Small intestine (tissue), 16 donors: Measurements from ENCODE around the gene CTAGE6. TPM values are rescaled to one million over a fixed set of nuclear protein-coding genes. Genes with fewer than 3 reads are reported as not detected.
"Not testable (repeated sequence)": the region's sequence is repeated elsewhere in the genome, so short reads cannot be mapped to it uniquely, and the experiment has no call there.

Source experiments
- DNase-seq, 2 donors: peaks; one replicate each; pipeline versions ENCODE4 v3.0.0 to v3.0.0-alpha.2; 2013
- FAIRE-seq: peaks from 2 replicates; lab custom pipeline; 2012; peaks lifted over from hg19 to GRCh38; lab: Jason Lieb, UNC
- H3K27ac ChIP-seq, 3 donors: one replicate each; pipeline ENCODE4 v1.5.1; 2013; ENCODE audit warnings: low read length in 2 of 3, mild to moderate bottlenecking in 2 of 3, control low read depth in 1 of 3, inconsistent platforms in 1 of 3, low read depth in 1 of 3, moderate library complexity in 1 of 3
- H3K27me3 ChIP-seq, 3 donors: one replicate each; pipeline ENCODE4 v1.6.1; 2013; ENCODE audit warnings: low read length in 3 of 3, inconsistent platforms in 1 of 3; ENCODE audit not compliant: control insufficient read depth in 3 of 3, insufficient read depth in 3 of 3
- H3K36me3 ChIP-seq, 3 donors: one replicate each; pipeline ENCODE4 v1.6.1; 2013; ENCODE audit warnings: low read length in 3 of 3, inconsistent platforms in 1 of 3, low read depth in 1 of 3, mild to moderate bottlenecking in 1 of 3, moderate library complexity in 1 of 3; ENCODE audit not compliant: control insufficient read depth in 3 of 3, insufficient read depth in 2 of 3
- H3K4me1 ChIP-seq, 3 donors: one replicate each; pipeline ENCODE4 v1.6.1; 2013; ENCODE audit warnings: low read length in 2 of 3, inconsistent platforms in 1 of 3, low read depth in 1 of 3, mild to moderate bottlenecking in 1 of 3, moderate library complexity in 1 of 3; ENCODE audit not compliant: control insufficient read depth in 3 of 3, insufficient read depth in 2 of 3
- H3K4me3 ChIP-seq, 3 donors: one replicate each; pipeline ENCODE4 v1.5.1; 2013; ENCODE audit warnings: low read length in 3 of 3, control low read depth in 1 of 3, inconsistent platforms in 1 of 3, low read depth in 1 of 3, mild to moderate bottlenecking in 1 of 3, moderate library complexity in 1 of 3
- H3K9me3 ChIP-seq, 2 donors: one replicate each; pipeline ENCODE4 v1.6.1; 2013; ENCODE audit warnings: low read depth in 1 of 2, low read length in 1 of 2; ENCODE audit not compliant: control insufficient read depth in 2 of 2, insufficient read depth in 1 of 2
- WGBS, 3 donors: extraction: QIAGEN DNeasy Blood & Tissue Kit; methylation state at CpG; one replicate each; pipeline ENCODE4 v1.1.7; 2013; 5-methylcytosine and 5-hydroxymethylcytosine counted together
- long read RNA-seq, 10 donors: transcript quantifications; one replicate each; lab custom pipeline, GENCODE V29; 2026
- polyA plus RNA-seq, 4 donors: library from polyadenylated mRNA; stranded (reverse) in 3 of 4; unstranded in 1 of 4; fragments of 200-250 nt in 3 of 4; fragments of 120-200 nt in 1 of 4; gene quantifications; one replicate each; pipeline versions ENCODE4 v1.2.1 to v1.2.3, GENCODE V29; 2013
- donor health status: healthy with polysubstance abuse.
- donor health status: control.
- donor health status: control.
- donor health status: Bipolar disorder and iron deficiency.
- donor health status: healthy.

CTAGE6 gene, protein sequence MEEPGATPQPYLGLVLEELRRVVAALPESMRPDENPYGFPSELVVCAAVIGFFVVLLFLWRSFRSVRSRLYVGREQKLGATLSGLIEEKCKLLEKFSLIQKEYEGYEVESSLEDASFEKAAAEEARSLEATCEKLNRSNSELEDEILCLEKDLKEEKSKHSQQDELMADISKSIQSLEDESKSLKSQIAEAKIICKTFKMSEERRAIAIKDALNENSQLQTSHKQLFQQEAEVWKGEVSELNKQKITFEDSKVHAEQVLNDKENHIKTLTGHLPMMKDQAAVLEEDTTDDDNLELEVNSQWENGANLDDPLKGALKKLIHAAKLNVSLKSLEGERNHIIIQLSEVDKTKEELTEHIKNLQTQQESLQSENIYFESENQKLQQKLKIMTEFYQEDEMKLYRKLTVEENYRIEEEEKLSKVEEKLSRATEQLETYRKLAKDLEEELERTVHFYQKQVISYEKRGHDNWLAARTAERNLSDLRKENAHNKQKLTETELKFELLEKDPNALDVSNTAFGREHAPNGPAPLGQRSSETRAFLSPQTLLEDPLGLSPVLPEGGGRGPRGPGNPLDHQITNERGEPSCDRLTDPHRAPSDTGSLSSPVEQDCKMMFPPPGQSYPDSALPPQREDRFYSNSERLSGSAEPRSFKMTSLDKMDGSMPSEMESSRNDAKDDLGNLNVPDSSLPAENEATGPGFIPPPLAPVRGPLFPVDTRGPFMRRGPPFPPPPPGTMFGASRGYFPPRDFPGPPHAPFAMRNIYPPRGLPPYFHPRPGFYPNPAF
- not detected for polyA plus RNA-seq
- long read RNA-seq, donor 1: 0 reads
- long read RNA-seq, donor 2: 0 reads
- long read RNA-seq, donor 3: 0 reads
- long read RNA-seq, donor 4: 0 reads
- long read RNA-seq, donor 5: 0 reads
- long read RNA-seq, donor 6: 0 reads
- long read RNA-seq, donor 7: 0 reads
- long read RNA-seq, donor 8: 0 reads
- long read RNA-seq, donor 9: 0 reads
- long read RNA-seq, donor 10: 0 reads

DNA sequence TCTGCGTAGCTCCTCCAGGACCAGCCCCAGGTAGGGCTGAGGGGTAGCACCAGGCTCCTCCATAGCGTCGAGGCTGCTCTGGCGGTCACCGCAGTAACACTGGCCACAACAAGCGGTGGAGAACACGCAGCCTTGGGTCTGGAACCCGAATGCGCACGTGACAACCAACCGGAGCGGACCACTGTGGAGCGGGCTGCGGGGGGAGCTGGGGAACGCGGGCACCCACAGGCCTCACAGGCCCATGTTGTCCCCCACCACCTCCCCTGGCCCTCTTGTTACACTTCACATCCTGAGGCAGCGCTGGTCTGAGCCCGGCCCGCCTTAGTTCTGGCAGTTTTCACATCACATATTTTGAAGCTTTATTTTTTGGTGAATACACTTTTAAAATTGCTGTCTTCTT is at the start of gene CTAGE6:
Gene CTAGE6 (minus strand): TSS at position 101 of the 400 bp plus-strand sequence. CDS start 38 bp downstream, at position 63.
- not testable (repeated sequence) for H3K27me3 ChIP-seq, H3K4me1 ChIP-seq, FAIRE-seq, H3K4me3 ChIP-seq, DNase-seq, H3K27ac ChIP-seq, H3K36me3 ChIP-seq, H3K9me3 ChIP-seq
- WGBS, 3 donors: no CpG with 5 or more reads among the region's 19 CpGs

DNA sequence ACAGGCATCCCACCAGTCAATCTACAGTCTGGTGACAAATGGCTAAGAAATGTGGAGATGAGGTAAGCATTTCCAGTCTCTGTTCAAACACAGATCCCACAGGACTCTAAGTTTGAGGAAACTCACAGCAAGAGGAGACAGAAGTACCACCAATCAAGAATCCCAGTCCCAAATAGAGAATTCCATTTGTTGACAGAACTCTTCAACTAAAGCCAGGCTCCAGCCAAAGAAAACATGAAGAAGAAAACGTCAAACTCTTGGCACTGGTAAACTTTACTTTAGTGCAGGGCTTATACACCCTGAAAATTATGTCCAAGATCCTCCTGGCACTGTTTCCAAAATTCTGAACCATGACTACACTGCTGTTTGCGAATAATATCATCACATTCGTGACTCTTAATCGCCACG is 49.2 kb upstream of the CTAGE6 start:
- not testable (repeated sequence) for FAIRE-seq, H3K36me3 ChIP-seq, H3K4me3 ChIP-seq, H3K27me3 ChIP-seq, H3K9me3 ChIP-seq, H3K4me1 ChIP-seq, DNase-seq, H3K27ac ChIP-seq
- no CpG with 5 or more reads among the region's 5 CpGs for WGBS, 3 donors

DNA sequence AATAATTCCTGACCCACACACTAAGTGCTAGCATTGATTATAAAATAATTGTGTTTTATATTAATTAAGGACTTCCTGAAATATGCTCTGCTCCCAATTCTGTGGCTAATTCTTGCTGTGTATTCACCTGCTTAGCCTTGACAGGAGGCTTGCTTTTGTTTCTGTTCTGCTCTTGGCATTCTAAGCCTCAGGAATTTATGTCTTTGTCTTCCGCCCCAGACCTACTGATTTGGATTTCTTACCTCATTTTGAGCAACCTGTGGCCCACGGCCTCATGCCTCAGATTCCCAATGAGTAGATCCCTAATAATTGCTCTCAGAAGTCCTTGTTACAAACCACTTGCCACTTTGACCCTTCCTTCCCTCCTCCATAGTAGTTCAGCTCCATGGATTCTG is 40.4 kb upstream of the CTAGE6 start:
- H3K27me3 ChIP-seq, H3K36me3 ChIP-seq, H3K27ac ChIP-seq, H3K9me3 ChIP-seq, H3K4me3 ChIP-seq, FAIRE-seq, H3K4me1 ChIP-seq, DNase-seq: not testable (repeated sequence)
- 38 to 55% methylated on average over 1 of the region's 2 CpGs; no CpG with 5 or more reads in 1 of the 3 donors for WGBS, 3 donors

DNA sequence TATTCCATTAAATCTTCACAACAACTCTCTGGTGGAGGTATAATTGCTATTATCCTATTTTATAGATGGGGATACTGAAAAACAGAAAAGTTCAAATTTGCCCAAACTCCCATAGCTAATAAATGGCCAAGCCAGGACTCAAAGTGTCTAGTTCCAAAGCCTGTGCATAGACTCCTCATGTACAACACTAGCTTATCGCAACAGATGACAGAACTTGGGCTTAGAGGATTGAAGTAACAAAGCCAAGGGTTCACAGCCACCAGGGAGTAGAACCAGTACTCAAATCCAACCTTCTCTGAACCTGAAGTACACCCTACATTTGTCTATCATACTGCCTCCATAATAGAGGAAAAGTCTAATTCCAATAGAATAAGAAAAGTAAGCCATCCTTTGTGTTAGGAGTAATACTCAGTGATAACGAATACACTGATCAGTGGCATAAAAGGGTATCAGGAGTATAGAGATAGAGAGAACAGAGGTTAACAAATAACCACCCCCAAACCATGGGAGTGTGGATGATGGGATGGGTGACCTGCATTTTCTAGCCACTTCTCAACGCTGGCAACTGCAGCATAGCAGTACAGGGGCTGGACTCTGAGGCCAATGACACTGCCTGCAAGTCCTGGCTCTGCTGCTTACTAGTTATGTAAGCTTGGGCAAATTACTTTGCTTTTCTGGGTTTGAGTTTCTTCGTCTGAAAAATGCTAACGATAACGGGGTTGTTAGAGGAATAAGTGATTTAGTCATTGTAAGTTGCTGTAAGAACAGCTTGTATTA is 39.8 kb upstream of the CTAGE6 start:
- not testable (repeated sequence) for H3K36me3 ChIP-seq, H3K27ac ChIP-seq, H3K4me3 ChIP-seq, FAIRE-seq, H3K4me1 ChIP-seq, H3K27me3 ChIP-seq, H3K9me3 ChIP-seq, DNase-seq
- 80 to 89% (median 89%) methylated on average over 1 to 4 of the region's 6 CpGs for WGBS, 3 donors

DNA sequence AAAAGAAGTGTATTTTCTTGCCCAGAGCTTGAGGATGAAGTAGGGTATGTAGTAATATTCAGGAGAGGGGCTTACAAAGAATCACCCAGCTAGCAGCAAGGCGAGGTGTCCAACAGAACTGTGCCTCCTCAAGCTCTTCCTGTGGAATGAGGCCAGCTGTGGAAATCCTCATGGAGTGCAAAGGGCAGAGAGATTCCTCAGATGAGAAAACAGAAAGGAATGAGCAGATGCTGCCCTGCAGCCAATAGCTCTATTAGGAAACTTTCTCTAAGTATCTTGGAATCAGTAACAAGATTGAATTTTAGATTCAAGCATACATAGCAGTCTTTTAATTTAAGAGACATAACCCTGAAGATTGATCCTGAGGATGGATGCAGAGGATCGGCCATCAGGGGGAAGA is 38.2 kb upstream of the CTAGE6 start:
- not testable (repeated sequence) for DNase-seq, H3K36me3 ChIP-seq, H3K4me1 ChIP-seq, H3K27ac ChIP-seq, FAIRE-seq, H3K9me3 ChIP-seq, H3K27me3 ChIP-seq, H3K4me3 ChIP-seq
- no CpG with 5 or more reads among the region's 2 CpGs for WGBS, 3 donors

DNA sequence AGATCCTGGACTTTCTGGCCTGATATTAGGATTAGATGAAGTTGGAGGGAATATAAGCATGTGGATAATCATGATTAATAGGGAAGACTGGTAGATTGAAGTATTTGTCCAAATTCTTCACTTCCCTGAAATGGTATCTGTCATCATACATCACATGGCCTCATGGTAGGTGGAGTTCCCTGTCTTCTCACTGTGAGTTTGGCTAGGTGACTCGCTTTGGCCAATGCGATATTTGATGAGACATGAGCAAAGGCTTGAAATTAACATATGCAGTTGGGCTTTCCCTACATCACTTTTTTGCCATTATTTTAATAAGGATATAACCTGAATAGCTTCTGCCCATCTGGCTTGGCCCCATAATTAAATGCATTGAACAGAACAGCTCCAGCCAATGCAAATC is 35.1 kb upstream of the CTAGE6 start:
- H3K4me1 ChIP-seq, H3K27ac ChIP-seq, H3K36me3 ChIP-seq, DNase-seq, FAIRE-seq, H3K27me3 ChIP-seq, H3K4me3 ChIP-seq, H3K9me3 ChIP-seq: not testable (repeated sequence)
- 91 to 97% (median 93%) methylated on average over 2 of the region's 2 CpGs for WGBS, 3 donors

DNA sequence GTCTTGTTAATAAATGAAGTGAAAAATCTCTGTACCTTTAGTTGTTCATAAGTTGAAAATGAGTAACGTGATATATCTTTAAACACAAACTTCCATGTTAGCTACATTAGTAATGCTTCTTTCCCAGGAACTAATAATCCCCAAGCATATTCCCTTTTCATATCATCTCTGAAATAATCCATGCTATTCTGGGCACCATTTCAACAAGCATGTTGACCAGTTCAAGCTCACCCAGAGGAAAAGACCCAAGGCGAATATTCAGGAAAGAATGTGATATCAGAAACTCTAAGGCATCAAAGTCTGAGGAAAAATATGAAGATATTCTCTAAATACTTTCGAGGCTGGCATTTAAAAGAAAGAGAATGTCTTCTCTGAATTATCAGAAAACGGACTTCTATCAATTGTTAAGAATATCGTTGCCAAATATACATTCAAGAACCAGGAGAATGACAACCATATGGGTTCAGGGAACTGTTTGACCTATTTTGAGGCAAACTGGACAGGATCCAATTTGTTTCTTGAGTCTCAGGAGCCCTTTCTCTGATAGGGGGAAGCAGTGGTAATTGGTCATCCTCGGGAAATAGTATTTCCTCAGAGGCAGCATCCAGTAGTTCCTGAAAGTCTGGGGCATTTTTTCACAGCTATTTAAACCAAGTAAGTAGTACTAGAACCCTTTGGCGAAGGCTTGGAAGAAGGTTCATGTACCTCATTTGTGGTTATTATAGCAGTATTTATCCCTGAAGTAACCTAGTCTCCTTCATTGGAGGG is 28.1 kb upstream of the CTAGE6 start:
- not testable (repeated sequence) for H3K9me3 ChIP-seq, H3K36me3 ChIP-seq, H3K27me3 ChIP-seq, H3K27ac ChIP-seq, H3K4me1 ChIP-seq, H3K4me3 ChIP-seq, DNase-seq, FAIRE-seq
- no CpG with 5 or more reads among the region's 7 CpGs for WGBS, 3 donors
